ENCODE data around the gene SP4. TPM values are rescaled to one million over a fixed set of nuclear protein-coding genes. Genes with fewer than 3 reads are reported as not detected.
A peak's percentile ranks its signal among the peaks of the same experiment; 100 is the strongest.

The SP4 gene
- total RNA-seq, 2 donors from 2014 or later = 7.4 to 8.0 TPM

DNA sequence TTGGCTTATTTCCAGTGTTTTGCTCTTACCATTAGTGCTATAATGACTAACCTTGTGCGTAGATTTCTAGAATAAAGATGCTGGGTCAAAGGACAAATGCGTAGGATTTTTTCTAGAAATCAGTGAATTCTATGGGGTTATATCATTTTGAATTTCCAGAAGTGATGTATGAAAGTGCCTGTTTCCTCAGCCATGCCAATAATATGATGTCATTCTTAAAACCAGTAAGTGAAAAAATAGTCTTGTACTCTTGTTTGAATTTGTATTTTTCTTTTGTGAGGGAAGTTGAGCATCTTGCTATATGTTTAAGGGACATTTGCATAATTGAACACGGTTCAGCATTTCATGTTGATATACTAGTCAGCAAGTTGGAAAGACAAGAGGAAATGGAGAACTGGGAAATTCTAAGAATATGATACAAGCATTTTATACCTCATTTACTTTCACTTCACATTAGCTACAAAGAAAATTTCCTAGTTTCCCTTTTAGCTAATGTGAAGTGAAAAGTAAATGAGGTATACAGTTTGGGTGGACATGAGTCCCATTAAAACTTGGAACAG lies 111.1 kb downstream of the SP4 start:
- ATAC-seq (ENCODE audit: insufficient number of reproducible peaks, low FRiP score, low read depth) = no peak
- no peak overlapping the region for H3K4me3 ChIP-seq
- H3K27me3 ChIP-seq (replicated peaks; ENCODE audit: insufficient read depth) = no peaks in the 10 kb centered on the region
- TF ChIP-seq, protein P1, sequence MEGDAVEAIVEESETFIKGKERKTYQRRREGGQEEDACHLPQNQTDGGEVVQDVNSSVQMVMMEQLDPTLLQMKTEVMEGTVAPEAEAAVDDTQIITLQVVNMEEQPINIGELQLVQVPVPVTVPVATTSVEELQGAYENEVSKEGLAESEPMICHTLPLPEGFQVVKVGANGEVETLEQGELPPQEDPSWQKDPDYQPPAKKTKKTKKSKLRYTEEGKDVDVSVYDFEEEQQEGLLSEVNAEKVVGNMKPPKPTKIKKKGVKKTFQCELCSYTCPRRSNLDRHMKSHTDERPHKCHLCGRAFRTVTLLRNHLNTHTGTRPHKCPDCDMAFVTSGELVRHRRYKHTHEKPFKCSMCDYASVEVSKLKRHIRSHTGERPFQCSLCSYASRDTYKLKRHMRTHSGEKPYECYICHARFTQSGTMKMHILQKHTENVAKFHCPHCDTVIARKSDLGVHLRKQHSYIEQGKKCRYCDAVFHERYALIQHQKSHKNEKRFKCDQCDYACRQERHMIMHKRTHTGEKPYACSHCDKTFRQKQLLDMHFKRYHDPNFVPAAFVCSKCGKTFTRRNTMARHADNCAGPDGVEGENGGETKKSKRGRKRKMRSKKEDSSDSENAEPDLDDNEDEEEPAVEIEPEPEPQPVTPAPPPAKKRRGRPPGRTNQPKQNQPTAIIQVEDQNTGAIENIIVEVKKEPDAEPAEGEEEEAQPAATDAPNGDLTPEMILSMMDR (IDR thresholded peaks at IDR 0.05) = no peak
- no peak overlapping the region for H3K27ac ChIP-seq
- H3K36me3 ChIP-seq = no peaks in the 10 kb centered on the region
- peaks cover 9 to 16% of the 10 kb centered on the region in 2 donors for H3K4me1 ChIP-seq (ENCODE audit: control insufficient read depth in 1 of 2, low read depth in 2 of 2)
- no peaks in the 10 kb centered on the region for H3K9me3 ChIP-seq
- DNase-seq (ENCODE audit: low spot score) = no peak

DNA sequence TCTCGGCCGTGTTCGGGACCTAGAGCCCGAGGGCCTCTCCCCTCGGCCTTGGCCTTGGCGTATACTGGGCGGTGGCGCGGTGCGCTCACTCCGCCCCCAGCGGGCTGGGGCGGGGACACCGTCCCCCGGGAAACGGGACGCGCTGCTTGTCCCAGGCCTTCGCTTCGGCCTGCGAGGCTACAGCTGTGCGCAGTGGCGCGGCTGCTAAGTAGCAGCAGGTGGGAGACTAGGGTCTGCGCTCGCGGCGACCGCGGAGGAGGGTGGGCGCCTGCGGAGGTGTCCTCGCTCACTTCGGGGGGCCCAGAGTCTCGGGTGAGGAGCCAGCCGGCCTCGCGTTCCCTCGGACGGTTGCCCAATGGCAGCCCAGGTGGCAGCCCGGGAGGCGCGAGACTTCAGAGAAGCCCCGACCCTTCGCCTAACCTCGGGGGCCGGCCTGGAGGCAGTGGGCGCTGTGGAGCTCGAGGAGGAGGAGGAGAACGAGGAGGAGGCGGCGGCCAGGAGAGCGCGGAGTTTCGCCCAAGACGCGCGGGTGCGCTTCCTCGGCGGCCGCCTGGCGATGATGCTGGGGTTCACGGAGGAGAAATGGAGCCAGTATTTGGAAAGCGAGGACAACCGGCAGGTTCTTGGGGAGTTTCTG lies 115.1 kb downstream of the SP4 start, which contains the start of gene DNAH11:
Gene DNAH11, plus strand, starts transcription at position 149 of the 637 bp plus-strand sequence. Its CDS starts 207 bp downstream, at position 356.
- no peak for ATAC-seq (ENCODE audit: insufficient number of reproducible peaks, low FRiP score, low read depth)
- no peak for DNase-seq (ENCODE audit: low spot score)
- Histone ChIP-seq H3K4me1 (ENCODE audit: control insufficient read depth in 1 of 2, low read depth in 2 of 2) (peaks cover 9 to 16% of the 10 kb centered on the region in 2 donors), H3K27me3 (replicated peaks; ENCODE audit: insufficient read depth) (no peaks in the 10 kb centered on the region), H3K36me3 (no peaks in the 10 kb centered on the region), H3K9me3 (no peaks in the 10 kb centered on the region), H3K27ac (no peak within 1 kb of the TSS), H3K4me3 (peak within 1 kb of the TSS; percentile 76)
- TF ChIP-seq, protein P1 (IDR thresholded peaks at IDR 0.05) = no peak

DNA sequence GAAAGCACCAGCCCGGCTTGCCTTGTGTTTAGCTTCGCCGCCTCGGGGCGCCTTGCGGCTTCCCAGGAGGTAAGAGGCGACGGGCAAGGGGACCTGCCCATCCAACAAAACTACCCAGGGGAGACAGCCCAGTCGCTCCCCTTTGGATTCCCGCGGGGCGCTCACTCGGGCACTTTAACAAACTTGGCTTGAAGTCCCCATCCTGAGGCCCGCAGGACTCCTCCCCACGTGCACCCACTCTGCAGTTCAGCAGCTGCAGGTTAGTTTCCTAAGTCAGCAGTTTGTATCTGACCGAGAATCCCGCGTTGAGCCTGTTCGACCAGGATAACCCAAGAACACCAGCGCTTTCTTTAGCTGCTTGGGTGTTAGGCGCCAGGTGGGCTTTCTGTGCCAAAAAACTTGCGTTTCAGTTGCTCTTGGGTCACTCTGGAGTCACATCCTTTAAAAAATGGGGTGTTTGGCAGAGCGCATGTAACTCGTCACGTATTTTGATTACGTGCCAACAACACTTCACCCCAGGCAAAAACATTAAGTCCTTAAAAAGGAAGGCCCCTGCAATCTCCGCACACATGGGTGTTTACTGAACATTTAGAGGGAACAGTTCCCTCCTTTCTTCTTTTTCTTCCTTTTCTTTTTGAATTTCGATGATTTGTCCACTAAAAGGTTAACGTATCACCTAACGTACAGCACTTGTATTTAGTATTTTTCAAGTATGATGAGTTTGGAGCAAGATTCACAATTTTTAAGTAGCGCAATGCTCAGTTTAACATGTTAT lies 115.8 kb downstream of the SP4 start:
- Histone ChIP-seq H3K36me3 (no peaks in the 10 kb centered on the region), H3K27me3 (replicated peaks; ENCODE audit: insufficient read depth) (no peaks in the 10 kb centered on the region), H3K27ac (no peak overlapping the region), H3K4me1 (ENCODE audit: control insufficient read depth in 1 of 2, low read depth in 2 of 2) (peaks cover 9 to 16% of the 10 kb centered on the region in 2 donors), H3K4me3 (peak overlapping the region; percentile 76), H3K9me3 (no peaks in the 10 kb centered on the region)
- ATAC-seq (ENCODE audit: insufficient number of reproducible peaks, low FRiP score, low read depth) = no peak
- no peak for DNase-seq (ENCODE audit: low spot score)
- TF ChIP-seq, protein P1 (IDR thresholded peaks at IDR 0.05) = no peak

DNA sequence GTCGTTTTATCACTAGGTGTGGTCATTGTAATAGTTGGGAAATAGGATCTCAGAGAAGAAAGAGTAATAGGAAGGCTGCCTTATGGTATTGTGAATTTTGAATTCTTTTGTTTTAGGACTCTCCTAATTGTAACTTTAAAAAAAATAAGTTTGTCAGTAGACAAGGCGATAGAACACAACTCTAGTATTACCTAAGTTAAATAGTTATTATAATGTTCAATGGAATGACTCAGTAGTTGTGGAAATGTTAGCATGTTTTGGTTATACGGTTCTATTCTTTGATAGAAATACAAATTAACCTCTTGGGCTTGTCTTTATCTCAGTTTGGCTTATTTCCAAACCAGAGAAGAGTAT lies 116.4 kb downstream of the SP4 start:
- H3K27ac ChIP-seq = no peak overlapping the region
- H3K27me3 ChIP-seq (replicated peaks; ENCODE audit: insufficient read depth) = no peaks in the 10 kb centered on the region
- no peaks in the 10 kb centered on the region for H3K36me3 ChIP-seq
- no peak for DNase-seq (ENCODE audit: low spot score)
- no peak for ATAC-seq (ENCODE audit: insufficient number of reproducible peaks, low FRiP score, low read depth)
- peaks cover 9 to 16% of the 10 kb centered on the region in 2 donors for H3K4me1 ChIP-seq (ENCODE audit: control insufficient read depth in 1 of 2, low read depth in 2 of 2)
- TF ChIP-seq, protein P1 (IDR thresholded peaks at IDR 0.05) = no peak
- peak overlapping the region; percentile 76 for H3K4me3 ChIP-seq
- H3K9me3 ChIP-seq = no peaks in the 10 kb centered on the region

DNA sequence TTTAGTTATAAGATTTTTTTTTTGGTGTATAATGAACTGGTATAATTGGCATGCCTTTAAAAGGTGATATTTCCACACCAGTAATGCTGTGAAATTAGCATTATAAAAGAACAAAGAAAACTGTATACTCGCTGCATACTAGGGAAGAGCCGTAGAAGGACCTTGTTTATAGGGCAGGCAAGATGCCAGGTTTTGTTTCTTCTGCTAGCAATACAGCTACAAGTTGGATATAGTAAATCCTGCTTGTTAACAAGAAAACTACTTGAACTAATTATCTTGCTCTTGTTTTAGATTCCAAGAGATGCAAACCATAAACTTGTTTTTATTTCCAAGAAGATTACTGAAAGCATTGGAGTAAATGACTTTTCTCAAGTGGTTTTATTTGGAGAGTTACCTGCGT lies 116.8 kb downstream of the SP4 start:
- Histone ChIP-seq H3K27me3 (replicated peaks; ENCODE audit: insufficient read depth) (no peaks in the 10 kb centered on the region), H3K9me3 (no peaks in the 10 kb centered on the region), H3K4me3 (no peak overlapping the region), H3K36me3 (no peaks in the 10 kb centered on the region), H3K4me1 (ENCODE audit: control insufficient read depth in 1 of 2, low read depth in 2 of 2) (peaks cover 9 to 16% of the 10 kb centered on the region in 2 donors), H3K27ac (no peak overlapping the region)
- ATAC-seq (ENCODE audit: insufficient number of reproducible peaks, low FRiP score, low read depth) = no peak
- no peak for DNase-seq (ENCODE audit: low spot score)
- TF ChIP-seq, protein P1 (IDR thresholded peaks at IDR 0.05) = no peak
